Stimulated activated CD4-positive, alpha-beta T cell treated with anti-CD3 and anti-CD28 coated beads, Interleukin-2, amount 100 ng/mL, for 48 hours (primary cell): ENCODE measurements around the gene NRIP3.

Experiments
- DNase-seq, 2 donors: peaks; one replicate each; pipeline ENCODE4 v3.0.0-alpha.2; 2020

NRIP3 gene

GRCh38 chr11:9003573-9004182 is at the start of gene NRIP3:
Gene NRIP3, minus strand, starts transcription at chr11:9004001. Its CDS starts 66 bp downstream, at chr11:9003935.
- peak; percentile 45 to 59 for DNase-seq

DNA sequence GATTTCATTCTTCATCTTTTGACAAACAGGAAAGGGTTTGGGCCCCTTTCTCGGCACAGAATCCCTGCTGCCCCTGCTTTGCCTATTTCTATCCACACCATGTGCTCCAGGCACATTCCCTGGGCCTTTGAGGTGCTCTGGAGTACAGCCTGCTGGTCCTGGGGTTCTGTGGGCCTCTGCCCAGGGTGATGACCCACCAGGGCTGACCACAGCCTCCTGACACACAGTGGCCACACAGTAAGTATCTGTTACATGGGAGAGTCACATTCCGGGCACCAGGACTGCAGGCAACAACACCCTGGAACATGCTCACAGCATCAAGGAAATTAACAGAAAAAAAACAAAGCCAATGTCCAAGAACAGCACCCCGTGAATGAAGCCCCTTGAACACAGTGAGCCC is 48.5 kb upstream of the NRIP3 start:
- DNase-seq: no peak

DNA sequence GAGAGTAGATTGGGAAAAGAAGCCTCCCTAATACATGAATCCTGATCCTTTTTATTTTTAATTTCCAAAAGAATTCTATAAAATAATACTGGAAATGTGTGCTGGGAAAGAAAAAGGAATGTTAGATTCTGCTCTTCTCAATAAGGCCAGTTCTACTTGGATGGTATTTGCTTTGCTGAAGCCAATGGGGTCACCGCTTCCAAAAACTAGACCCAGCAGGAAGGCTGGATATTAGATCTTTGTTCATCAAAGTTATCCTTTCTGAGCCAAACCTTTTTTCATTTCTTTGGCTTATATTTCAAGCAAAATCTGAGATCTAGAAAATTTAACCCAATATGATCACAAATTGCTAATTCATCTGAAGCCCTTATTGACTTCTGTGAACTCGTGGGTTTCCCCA is 46.2 kb upstream of the NRIP3 start:
- no peak for DNase-seq

- no peak for DNase-seq
These were observed 44.2 kb upstream of the NRIP3 start for GRCh38 chr11:9047964-9048523.

DNA sequence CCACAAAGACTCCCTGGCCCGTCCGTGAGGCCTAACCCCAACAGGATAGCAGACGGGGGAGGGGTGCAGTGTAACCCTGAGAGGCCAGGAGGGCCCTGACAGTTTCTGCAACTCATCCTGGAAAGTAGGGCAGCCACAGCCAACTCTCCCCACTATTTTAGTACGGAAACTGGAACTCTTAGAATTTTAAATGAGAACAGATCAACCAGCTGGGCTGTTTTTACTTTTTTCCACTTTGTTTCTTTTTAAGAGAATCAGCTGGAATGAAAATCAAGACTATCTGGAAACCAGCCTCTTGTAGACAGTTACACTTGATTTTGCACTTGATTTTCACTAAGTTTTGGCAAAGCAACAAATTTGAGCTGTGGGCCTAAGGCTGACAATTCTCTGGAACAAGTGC is 42.7 kb upstream of the NRIP3 start:
- no peak for DNase-seq

- no peak for DNase-seq
These were observed 38.7 kb upstream of the NRIP3 start for GRCh38 chr11:9042488-9042887.

- DNase-seq: no peak
These were observed 37.9 kb upstream of the NRIP3 start for GRCh38 chr11:9041747-9042146.

GRCh38 chr11:9040410-9040809 is 36.6 kb upstream of the NRIP3 start:
- no peak for DNase-seq

DNA sequence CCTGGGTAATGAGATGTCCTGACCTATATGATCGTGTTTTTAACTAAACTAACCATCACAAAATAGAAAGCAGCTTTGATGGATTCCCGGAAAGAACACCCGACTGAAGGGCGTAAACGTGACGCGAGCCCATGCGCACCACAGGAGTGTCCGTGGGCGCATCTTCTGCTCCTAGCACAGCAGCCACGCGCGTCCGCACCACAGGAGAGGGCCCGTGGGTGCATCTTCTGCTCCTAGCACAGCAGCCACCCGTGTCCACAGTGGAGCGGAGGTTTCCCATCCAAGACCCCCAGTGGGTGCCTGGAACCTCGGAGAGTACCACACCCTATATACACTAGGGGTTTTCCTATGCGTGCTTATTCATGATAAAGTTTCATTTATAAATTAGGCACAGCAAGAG is 36.1 kb upstream of the NRIP3 start:
- DNase-seq: no peak

- no peak for DNase-seq
These were observed 35.4 kb upstream of the NRIP3 start for GRCh38 chr11:9039198-9039597.

- DNase-seq: no peak
These were observed 34.7 kb upstream of the NRIP3 start for GRCh38 chr11:9038541-9038940.

DNA sequence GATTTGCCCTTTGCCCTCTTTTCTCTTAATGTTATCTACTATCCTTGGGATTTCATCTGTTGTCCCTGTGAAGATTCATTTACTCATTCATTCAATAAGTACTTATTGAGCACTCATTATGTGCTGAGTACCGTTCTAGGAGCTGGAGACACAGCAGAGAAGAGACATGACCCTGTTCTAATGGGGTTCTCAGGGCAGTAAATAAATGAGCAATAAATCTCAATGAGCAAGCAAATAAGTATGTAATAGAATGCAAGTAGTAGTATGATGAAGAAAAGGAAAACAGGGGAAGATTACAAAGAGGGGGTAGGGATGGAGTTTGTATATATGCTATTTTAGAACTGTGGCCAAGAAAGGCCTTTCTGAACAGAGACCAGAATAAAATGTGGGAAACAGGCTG is 34.2 kb upstream of the NRIP3 start:
- DNase-seq: no peak

GRCh38 chr11:9037046-9037780 is 33.4 kb upstream of the NRIP3 start:
- DNase-seq: no peak

DNA sequence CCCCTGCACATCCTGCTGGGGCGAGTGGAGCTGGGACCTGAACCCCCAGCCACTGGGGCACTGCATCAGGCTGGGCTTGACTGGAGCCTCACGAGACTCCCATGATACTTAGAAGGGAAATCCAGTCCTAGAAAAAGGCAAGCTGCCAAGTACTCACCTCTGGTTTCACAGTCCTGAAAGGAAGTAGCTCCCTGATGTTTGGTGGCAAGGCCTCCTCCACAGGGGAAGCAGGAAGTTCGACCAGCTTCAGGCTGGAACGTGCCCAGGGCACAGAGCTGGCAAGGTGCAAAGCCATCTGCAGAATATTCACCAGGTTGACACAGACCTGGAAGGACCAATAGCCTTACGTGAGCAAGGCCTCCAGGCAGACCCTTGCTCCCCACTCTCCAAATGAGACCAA is 26.8 kb upstream of the NRIP3 start:
- no peak for DNase-seq

GRCh38 chr11:9029422-9029821 is 25.6 kb upstream of the NRIP3 start:
- DNase-seq: no peak

- DNase-seq: no peak
These were observed 24.8 kb upstream of the NRIP3 start for GRCh38 chr11:9028581-9028980.

DNA sequence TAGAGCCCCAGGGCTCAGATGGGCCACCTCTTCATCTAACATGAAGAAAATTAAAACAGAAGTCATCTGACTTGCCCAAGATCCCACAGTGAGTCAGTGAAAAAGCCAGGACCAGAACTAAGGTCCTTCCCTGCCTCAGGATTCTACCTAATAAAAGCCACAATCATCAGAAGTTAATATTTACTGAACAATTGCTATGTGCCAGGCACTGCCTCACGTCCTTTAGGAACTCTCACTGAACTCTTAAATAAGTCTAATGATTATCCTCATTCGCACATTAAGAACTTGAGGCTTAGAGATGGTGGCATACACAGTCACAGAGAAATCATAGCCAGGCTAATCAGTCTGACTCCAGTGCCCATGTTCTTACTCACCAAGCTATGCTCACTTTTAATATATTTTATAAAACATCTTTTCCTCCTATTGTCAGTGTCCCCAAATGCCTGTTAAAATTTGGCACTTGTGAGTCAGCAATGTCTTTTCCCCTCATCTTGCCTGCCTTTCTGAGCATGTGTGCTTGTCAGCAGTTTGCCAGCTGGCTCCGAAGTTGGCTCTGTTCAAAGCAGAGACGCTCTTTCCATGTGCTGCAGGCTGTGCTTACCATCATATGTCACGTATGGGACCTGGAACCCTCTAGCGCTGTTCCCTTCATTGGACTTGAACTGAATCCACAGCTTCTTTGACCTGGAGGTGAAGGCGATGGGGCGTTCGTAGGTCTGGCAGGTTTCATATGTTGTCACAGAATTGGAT is 21.5 kb upstream of the NRIP3 start:
- DNase-seq: no peak

GRCh38 chr11:9022961-9023680 is 19.3 kb upstream of the NRIP3 start:
- DNase-seq: no peak

- DNase-seq: no peak
These were observed 17.1 kb upstream of the NRIP3 start for GRCh38 chr11:9020916-9021315.

DNA sequence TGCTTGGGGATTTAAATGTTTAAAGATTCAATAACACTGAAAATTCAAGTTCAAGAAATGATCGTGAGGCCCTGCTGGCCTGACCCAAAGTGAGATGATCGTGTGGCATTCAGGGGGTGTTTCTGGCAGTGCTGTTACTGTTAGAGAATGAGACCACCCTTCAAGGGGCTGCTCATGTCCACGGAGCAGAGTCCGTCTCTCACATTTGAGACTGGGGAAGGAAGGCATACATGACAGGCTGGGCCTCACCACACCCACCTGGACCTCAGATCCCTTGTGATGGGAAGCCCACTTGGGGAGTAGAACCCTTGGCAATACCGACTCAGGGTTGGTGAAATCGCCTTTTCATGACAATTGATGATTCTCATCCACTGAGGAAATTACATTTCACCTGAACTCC is 16.1 kb upstream of the NRIP3 start:
- DNase-seq: no peak

DNA sequence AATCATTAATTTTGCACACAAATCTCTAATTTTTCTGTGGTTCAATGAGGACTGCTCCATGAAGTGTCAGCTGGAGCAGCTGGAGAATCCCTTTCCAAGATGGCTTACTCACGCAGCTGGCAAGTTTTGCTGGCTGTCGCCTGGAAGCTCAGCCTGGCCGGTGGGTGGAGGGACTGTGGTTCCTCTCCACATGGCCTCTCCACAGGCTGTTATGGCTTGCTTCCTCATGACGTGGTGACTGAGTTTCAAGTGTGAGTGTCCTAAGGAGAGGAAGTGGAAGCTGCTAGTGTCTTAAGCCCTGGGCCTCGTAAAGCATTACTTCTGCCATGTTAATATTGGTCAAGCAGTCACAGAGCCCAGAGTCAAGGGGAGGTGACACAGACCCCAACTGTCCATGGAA is 14.0 kb upstream of the NRIP3 start:
- DNase-seq: no peak

DNA sequence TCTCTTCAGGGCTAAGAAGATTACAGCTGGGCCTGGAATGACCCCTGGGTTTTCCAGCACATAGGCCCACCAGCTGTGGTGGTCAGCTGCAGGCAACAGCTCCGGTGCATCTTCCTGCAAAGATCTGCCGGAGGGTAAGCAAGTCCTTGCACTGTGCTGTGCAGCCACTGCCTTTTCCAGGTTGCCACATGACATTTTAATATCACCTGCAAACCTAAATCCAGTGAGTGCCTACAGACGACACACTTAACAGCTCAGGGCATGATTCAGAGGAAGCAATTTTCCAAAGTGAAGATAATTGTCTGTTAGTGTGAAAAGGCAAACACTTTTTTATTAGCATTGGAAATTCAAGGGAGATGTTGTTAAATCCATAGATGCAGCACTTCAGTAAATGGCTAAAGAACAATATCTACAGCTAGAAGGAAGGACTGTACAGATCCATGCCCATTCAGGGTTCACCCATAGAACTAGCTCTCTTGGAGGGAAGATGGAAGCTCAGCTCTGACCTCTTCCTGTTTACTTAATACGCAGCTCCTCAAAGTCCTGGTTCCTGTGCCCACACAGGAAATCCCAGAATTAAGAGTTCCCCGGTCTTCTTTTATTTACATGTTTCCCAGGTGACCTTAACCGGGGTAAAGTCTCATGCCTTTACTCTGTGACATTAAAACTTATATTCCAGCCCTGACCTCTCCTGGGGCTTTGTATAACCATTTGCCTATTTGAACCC is 13.3 kb upstream of the NRIP3 start:
- no peak for DNase-seq
